Astrocyte of the cerebellum (primary cell): ENCODE data around the gene TUBGCP5.

Experiments used
- DNase-seq: peaks from one replicate; pipeline ENCODE4 v3.0.0-alpha.2; 2011; ENCODE audit warnings: low read depth
- H3K4me3 ChIP-seq: 2 replicates; pipeline ENCODE4 v1.5.1; 2011; ENCODE audit warnings: mild to moderate bottlenecking, low read depth, low read length, moderate library complexity
- in situ Hi-C: cut with HindIII; loops from 2 replicates; pipeline ENCODE4 v1.10.0; 2017; ENCODE audit warnings: low sequenced_read_pairs
- TF ChIP-seq, protein P1 (sequence below): IDR thresholded peaks from 2 replicates; pipeline ENCODE4 v1.5.1; 2012; ENCODE audit warnings: low read length, low read depth, moderate library complexity, mild to moderate bottlenecking; ENCODE audit errors: missing control alignments

TUBGCP5 gene

DNA sequence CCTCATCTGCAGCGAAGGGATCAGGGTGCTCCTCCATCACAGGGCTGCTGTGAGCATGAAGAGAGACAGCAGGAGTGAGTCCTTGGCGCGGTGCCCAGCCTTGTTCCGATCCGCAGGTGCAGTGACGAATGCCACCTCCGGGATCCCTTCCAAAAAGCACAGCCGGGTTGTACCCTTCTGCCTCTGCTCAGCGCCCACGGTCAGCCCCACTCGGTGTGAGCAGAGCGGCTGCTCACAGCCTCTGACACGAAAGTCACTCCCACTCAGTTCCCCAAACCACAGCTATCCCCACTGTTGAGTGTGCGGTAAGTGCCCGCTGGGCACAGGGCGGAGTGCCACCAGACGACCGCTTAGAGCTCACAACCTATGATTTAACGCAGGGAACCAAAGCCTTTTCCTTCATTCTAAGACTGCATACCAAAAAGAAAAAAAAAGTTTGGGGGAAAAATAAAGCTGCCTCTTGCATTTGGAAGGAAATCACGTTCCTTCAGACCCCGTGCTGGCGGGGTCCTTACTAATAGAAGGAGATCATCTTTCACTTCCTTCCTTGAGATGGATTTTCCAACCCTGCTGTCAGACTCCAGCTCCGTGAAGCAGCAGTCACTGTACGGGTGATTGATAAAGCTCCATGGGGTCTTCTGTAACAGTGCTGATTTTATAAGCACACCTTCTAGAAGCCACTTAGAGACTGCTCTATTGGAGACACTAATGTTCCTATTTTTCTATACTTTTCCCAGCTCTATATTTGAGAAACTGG lies 34.7 kb upstream of the TUBGCP5 start:
- H3K4me3 ChIP-seq = no peak overlapping the region
- DNase-seq = no peak
- TF ChIP-seq, protein P1, sequence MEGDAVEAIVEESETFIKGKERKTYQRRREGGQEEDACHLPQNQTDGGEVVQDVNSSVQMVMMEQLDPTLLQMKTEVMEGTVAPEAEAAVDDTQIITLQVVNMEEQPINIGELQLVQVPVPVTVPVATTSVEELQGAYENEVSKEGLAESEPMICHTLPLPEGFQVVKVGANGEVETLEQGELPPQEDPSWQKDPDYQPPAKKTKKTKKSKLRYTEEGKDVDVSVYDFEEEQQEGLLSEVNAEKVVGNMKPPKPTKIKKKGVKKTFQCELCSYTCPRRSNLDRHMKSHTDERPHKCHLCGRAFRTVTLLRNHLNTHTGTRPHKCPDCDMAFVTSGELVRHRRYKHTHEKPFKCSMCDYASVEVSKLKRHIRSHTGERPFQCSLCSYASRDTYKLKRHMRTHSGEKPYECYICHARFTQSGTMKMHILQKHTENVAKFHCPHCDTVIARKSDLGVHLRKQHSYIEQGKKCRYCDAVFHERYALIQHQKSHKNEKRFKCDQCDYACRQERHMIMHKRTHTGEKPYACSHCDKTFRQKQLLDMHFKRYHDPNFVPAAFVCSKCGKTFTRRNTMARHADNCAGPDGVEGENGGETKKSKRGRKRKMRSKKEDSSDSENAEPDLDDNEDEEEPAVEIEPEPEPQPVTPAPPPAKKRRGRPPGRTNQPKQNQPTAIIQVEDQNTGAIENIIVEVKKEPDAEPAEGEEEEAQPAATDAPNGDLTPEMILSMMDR = no peak
- in situ Hi-C loops = no loop called here

DNA sequence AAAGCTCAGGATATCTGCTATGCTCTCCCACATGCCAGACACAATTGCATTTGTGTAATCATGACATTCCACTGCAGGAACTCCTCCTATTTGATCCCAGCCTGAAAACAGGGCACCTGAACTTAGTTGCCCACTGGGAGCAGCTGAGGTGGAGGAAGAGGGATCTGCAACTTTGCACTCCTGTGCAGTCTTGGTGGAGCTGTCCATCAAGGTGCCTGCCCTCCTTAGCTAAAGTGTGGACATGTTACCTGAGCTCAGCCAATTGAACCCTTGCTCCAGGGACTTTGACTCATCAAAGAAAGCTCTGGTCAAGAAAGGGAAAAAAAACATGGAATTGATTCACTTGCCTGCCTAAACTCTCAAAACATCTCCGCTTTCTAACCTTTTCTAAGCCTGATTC lies 33.3 kb upstream of the TUBGCP5 start:
- H3K4me3 ChIP-seq = no peak overlapping the region
- DNase-seq = no peak
- TF ChIP-seq, protein P1 = no peak
- in situ Hi-C loops = no loop called here

DNA sequence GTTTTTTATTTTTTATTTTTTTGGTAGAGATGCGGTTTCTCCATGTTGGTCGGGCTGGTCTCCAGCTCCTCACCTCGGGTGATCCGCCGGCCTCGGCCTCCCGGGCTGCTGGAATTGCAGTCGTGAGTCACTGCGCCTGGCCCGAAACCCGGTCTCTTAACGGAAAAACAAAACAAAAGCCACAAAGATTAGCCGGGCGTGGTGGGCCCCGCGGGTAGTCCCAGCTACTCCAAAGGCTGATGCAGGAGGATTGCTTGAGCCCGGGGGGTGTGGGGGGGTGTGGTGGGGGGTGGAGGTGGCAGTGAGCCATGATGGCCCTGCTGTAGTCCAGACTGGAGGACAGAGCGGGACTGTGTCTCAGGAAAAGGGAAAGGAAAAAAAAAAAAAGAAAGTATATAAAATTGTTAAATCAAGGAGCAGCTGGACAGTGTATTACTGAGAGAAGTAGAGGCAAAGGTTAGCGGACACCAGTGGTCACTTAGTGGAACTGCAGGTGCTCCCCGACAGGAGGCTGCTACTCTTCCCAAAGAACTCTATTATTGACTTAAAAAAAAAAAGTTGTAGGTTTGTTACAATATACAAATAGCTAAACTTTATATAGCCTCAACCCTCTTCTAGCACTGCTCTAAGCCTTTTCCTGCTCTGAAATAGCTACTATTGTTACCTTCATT lies 30.3 kb upstream of the TUBGCP5 start:
- in situ Hi-C loops = no loop called here
- no peak overlapping the region for H3K4me3 ChIP-seq
- TF ChIP-seq, protein P1 = no peak
- DNase-seq = no peak

DNA sequence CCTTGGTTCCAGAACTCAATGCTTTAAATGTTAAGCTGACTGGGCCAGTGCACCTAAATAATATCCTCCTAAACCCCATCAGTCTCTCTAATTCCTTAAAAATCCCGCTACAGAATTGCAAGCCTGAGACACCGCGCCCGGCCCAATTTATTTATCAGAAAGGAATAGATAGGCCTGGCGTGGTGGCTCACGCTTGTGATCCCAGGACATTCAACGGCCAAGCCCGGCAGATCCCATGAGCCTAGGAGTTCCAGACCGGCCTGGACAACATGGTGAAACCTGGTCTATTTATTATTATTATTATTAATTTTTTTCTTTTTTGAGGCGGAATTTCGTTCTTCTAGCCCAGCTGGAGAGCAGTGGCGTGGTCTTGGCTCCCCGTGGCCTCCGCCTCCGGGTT lies 28.0 kb upstream of the TUBGCP5 start:
- in situ Hi-C loops = no loop called here
- no peak overlapping the region for H3K4me3 ChIP-seq
- no peak for DNase-seq
- TF ChIP-seq, protein P1 = no peak

DNA sequence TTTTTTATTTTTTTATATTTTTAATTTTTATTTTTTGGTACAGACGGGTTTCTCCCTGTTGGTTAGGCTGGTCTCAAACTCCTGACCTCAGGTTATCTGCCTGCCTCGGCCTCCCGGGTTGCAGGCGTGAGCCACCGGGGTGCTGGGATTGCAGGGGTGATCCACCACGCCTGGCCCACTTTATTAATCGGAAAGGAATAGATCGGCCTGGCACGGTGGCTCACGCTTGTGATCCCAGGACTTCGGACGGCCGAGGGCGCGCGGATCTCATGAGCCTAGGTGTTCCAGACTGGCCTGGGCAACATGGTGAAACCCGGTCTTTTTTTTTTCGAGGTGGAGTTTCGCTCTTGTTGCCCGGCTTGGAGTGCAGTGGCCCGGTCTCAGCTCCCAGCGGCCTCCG lies 26.5 kb upstream of the TUBGCP5 start:
- TF ChIP-seq, protein P1 = no peak
- in situ Hi-C loops = no loop called here
- no peak for DNase-seq
- H3K4me3 ChIP-seq = no peak overlapping the region

DNA sequence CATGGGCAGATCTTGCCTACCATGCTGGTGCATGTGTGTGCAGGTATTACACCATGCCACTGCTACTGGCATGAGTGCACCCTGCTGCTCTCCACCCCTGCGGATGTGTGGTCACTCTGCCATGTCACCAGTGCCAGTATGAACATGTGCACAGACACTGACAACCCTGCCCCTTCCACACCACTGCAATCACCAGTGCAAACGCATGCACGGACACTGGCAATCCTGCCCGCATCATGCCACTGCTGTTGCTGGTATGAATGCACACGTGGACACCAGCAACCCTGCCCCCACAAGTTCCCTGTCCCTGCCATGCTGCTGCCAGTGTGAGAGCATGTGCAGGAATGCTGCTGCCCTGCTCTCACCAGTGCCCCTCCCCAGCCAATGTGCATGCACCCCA lies 24.8 kb upstream of the TUBGCP5 start:
- TF ChIP-seq, protein P1 = no peak
- H3K4me3 ChIP-seq = no peak overlapping the region
- in situ Hi-C loops = no loop called here
- no peak for DNase-seq
